HepG2 (cell line): ENCODE data around the gene NPPB. TPM values are rescaled to one million over a fixed set of nuclear protein-coding genes. Genes with fewer than 3 reads are reported as not detected.

Source experiments
- BHLHE40 ChIP-seq: IDR thresholded peaks from 2 replicates; pipeline ENCODE4 v1.6.1; 2011; ENCODE audit warnings: low read length, improper control_type of control experiment
- CENPX ChIP-seq: sonication (generic); formaldehyde crosslinking; IDR thresholded peaks from 2 replicates; pipeline ENCODE4 v1.9.0; 2021; ENCODE audit warnings: mild to moderate bottlenecking, missing genetic modification reagents, moderate library complexity
- HOXA3 ChIP-seq: sonication (generic); formaldehyde crosslinking; IDR thresholded peaks from 2 replicates; pipeline ENCODE4 v1.5.0; 2020; ENCODE audit warnings: missing genetic modification reagents
- IRX3 ChIP-seq: sonication (generic); formaldehyde crosslinking; IDR thresholded peaks from 2 replicates; pipeline ENCODE4 v1.8.1; 2023; ENCODE audit warnings: mild to moderate bottlenecking, low read depth, missing genetic modification reagents, borderline replicate concordance
- NKX3-1 ChIP-seq: sonication (generic); formaldehyde crosslinking; IDR thresholded peaks from 2 replicates; pipeline ENCODE4 v1.5.0; 2020; ENCODE audit warnings: missing genetic modification reagents
- PHF8 ChIP-seq: sonication (generic); formaldehyde crosslinking; IDR thresholded peaks from 2 replicates; pipeline ENCODE4 v1.5.0; 2020; ENCODE audit warnings: missing genetic modification reagents
- STAG1 ChIP-seq: sonication (generic); formaldehyde crosslinking; IDR thresholded peaks from 2 replicates; pipeline ENCODE4 v1.4.0; 2020; ENCODE audit warnings: missing genetic modification reagents
- STAT5B ChIP-seq: sonication (generic); formaldehyde crosslinking; IDR thresholded peaks from 2 replicates; pipeline ENCODE4 v1.4.0; 2020; ENCODE audit warnings: missing genetic modification reagents
- TBP ChIP-seq: sonication (generic); formaldehyde crosslinking; IDR thresholded peaks from 2 replicates; pipeline ENCODE4 v1.5.0; 2020; ENCODE audit warnings: missing genetic modification reagents
- TCF7L2 ChIP-seq: IDR thresholded peaks from 2 replicates; pipeline ENCODE4 v1.6.1; 2011; ENCODE audit warnings: mild to moderate bottlenecking, low read depth, low read length, moderate library complexity
- ZNF12 ChIP-seq: sonication (generic); formaldehyde crosslinking; IDR thresholded peaks from 2 replicates; pipeline ENCODE4 v1.5.0; 2020; ENCODE audit warnings: missing genetic modification reagents
- ZNF282 ChIP-seq: fragments of 450-650 bp; IDR thresholded peaks from 2 replicates; pipeline ENCODE4 v1.6.1; 2018; ENCODE audit not compliant: partially characterized antibody
- ZNF317 ChIP-seq: sonication (generic); formaldehyde crosslinking; IDR thresholded peaks from 2 replicates; pipeline ENCODE4 v1.5.0; 2020; ENCODE audit warnings: mild to moderate bottlenecking, missing genetic modification reagents
- ZNF713 ChIP-seq: sonication (generic); formaldehyde crosslinking; IDR thresholded peaks from 2 replicates; pipeline ENCODE4 v1.4.0; 2020; ENCODE audit warnings: mild to moderate bottlenecking, missing genetic modification reagents
- polyA plus RNA-seq, 8 experiments: library from polyadenylated mRNA; depleted of rRNA in 3 of 8; stranded (reverse) in 7 of 8; unstranded in 1 of 8; fragments of >200 nt; fragmentation: Illumina TruSeq in 4 of 8; extraction: Trizol in 4 of 8; gene quantifications; 2 replicates each; pipeline versions ENCODE4 v1.2.1 to v1.2.3, GENCODE V29; 2011 to 2016; ENCODE audit warnings: low read depth in 4 of 8, missing spikeins in 1 of 8, mixed read lengths in 1 of 8; ENCODE audit not compliant: insufficient read depth in 1 of 8
- total RNA-seq, 5 experiments: library from RNA; depleted of rRNA; stranded (reverse); fragments of >200 nt; fragmentation: Illumina TruSeq; extraction: Trizol; gene quantifications; 2 replicates each; pipeline ENCODE4 v1.2.3, GENCODE V29; 2016; ENCODE audit warnings: low read depth in 1 of 5
- TF ChIP-seq, protein P1 (sequence below): sonication (generic); formaldehyde crosslinking; IDR thresholded peaks from 2 replicates; pipeline ENCODE4 v1.4.0; 2020; ENCODE audit warnings: missing genetic modification reagents, borderline replicate concordance
- TF ChIP-seq, protein P2 (sequence below): sonication (generic); formaldehyde crosslinking; IDR thresholded peaks from 2 replicates; pipeline ENCODE4 v1.5.0; 2020; ENCODE audit warnings: missing genetic modification reagents
- TF ChIP-seq, protein P3 (sequence below): sonication (generic); formaldehyde crosslinking; IDR thresholded peaks from 2 replicates; pipeline ENCODE4 v1.5.1; 2020; ENCODE audit warnings: mild to moderate bottlenecking, missing genetic modification reagents, moderate library complexity
- TF ChIP-seq, protein P4 (sequence below): sonication (generic); formaldehyde crosslinking; IDR thresholded peaks from 2 replicates; pipeline ENCODE4 v1.5.1; 2020; ENCODE audit warnings: mild to moderate bottlenecking, missing genetic modification reagents
- TF ChIP-seq, protein P5 (sequence below): sonication (generic); formaldehyde crosslinking; IDR thresholded peaks from 2 replicates; pipeline ENCODE4 v1.5.0; 2020; ENCODE audit warnings: missing genetic modification reagents, mild to moderate bottlenecking, borderline replicate concordance
- TF ChIP-seq, protein P6 (sequence below): sonication (generic); formaldehyde crosslinking; IDR thresholded peaks from 2 replicates; pipeline ENCODE4 v1.5.1; 2020; ENCODE audit warnings: missing genetic modification reagents, mild to moderate bottlenecking, borderline replicate concordance

The NPPB gene
- total and polyA plus RNA-seq, 2 of the 13 experiments (the other 11 are each of a cell fraction or from before 2014, with no cell fraction given): 1.9 TPM; not detected in 1

DNA sequence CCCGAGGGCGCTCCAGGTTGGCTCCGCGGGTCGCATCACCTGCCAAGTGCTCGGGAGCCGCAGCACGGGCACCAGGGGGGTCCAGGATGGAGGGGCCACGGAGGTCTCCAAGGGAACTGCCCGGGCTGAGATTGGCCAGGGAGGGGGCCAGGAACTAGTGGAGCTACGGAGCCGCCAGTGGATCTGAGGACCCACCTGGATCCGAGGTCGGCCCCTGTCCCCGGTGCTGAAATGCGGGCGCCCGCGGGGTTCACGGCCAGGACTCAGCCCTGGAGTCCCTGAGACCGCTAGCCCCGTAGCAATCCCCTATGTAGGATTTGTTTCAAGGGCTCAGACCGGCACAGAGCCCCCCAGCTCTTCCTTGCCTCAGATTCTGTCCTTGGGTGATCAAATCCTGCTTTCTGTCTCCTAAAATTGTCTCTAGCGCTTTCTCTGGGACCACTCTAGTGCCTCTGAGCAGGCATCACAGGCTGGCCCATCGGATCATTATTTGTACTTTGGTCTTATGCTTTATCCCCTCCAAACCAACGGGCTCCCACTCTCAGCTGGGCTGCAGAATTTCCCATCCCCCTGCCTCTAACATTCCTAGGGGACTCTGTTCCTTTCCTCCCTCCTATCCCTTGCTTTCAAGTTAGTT, 40.2 kb upstream of the NPPB start (continued):
- TF ChIP-seq, protein P1, sequence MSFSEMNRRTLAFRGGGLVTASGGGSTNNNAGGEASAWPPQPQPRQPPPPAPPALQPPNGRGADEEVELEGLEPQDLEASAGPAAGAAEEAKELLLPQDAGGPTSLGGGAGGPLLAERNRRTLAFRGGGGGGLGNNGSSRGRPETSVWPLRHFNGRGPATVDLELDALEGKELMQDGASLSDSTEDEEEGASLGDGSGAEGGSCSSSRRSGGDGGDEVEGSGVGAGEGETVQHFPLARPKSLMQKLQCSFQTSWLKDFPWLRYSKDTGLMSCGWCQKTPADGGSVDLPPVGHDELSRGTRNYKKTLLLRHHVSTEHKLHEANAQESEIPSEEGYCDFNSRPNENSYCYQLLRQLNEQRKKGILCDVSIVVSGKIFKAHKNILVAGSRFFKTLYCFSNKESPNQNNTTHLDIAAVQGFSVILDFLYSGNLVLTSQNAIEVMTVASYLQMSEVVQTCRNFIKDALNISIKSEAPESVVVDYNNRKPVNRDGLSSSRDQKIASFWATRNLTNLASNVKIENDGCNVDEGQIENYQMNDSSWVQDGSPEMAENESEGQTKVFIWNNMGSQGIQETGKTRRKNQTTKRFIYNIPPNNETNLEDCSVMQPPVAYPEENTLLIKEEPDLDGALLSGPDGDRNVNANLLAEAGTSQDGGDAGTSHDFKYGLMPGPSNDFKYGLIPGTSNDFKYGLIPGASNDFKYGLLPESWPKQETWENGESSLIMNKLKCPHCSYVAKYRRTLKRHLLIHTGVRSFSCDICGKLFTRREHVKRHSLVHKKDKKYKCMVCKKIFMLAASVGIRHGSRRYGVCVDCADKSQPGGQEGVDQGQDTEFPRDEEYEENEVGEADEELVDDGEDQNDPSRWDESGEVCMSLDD (CRISPR knock-in tag): no peak
- TF ChIP-seq BHLHE40 (no peak), ZNF713 (CRISPR knock-in tag) (no peak), IRX3 (no peak), STAT5B (CRISPR knock-in tag) (no peak), HOXA3 (CRISPR knock-in tag) (no peak), PHF8 (CRISPR knock-in tag) (no peak), TBP (CRISPR knock-in tag) (no peak), NKX3-1 (CRISPR knock-in tag) (0 out of 2 replicates have a peak, but pooled peaks have one; percentile 48), ZNF12 (CRISPR knock-in tag) (no peak), TCF7L2 (no peak), STAG1 (CRISPR knock-in tag) (no peak), ZNF282 (no peak), ZNF317 (CRISPR knock-in tag) (no peak), CENPX (no peak)
- TF ChIP-seq, protein P2, sequence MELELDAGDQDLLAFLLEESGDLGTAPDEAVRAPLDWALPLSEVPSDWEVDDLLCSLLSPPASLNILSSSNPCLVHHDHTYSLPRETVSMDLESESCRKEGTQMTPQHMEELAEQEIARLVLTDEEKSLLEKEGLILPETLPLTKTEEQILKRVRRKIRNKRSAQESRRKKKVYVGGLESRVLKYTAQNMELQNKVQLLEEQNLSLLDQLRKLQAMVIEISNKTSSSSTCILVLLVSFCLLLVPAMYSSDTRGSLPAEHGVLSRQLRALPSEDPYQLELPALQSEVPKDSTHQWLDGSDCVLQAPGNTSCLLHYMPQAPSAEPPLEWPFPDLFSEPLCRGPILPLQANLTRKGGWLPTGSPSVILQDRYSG (CRISPR knock-in tag): no peak
- TF ChIP-seq, protein P3, sequence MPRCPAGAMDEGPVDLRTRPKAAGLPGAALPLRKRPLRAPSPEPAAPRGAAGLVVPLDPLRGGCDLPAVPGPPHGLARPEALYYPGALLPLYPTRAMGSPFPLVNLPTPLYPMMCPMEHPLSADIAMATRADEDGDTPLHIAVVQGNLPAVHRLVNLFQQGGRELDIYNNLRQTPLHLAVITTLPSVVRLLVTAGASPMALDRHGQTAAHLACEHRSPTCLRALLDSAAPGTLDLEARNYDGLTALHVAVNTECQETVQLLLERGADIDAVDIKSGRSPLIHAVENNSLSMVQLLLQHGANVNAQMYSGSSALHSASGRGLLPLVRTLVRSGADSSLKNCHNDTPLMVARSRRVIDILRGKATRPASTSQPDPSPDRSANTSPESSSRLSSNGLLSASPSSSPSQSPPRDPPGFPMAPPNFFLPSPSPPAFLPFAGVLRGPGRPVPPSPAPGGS (CRISPR knock-in tag): no peak
- TF ChIP-seq, protein P4, sequence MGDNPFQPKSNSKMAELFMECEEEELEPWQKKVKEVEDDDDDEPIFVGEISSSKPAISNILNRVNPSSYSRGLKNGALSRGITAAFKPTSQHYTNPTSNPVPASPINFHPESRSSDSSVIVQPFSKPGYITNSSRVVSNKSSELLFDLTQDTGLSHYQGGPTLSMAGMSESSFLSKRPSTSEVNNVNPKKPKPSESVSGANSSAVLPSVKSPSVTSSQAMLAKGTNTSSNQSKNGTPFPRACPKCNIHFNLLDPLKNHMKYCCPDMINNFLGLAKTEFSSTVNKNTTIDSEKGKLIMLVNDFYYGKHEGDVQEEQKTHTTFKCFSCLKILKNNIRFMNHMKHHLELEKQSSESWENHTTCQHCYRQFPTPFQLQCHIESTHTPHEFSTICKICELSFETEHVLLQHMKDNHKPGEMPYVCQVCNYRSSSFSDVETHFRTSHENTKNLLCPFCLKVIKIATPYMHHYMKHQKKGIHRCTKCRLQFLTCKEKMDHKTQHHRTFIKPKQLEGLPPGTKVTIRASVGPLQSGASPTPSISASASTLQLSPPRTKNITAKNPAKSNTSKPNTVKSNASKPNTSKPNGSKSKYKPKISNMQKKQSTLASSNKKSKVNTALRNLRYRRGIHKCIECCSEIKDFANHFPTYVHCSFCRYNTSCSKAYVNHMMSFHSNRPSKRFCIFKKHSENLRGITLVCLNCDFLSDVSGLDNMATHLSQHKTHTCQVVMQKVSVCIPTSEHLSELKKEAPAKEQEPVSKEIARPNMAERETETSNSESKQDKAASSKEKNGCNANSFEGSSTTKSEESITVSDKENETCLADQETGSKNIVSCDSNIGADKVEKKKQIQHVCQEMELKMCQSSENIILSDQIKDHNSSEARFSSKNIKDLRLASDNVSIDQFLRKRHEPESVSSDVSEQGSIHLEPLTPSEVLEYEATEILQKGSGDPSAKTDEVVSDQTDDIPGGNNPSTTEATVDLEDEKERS (CRISPR knock-in tag): no peak
- TF ChIP-seq, protein P5, sequence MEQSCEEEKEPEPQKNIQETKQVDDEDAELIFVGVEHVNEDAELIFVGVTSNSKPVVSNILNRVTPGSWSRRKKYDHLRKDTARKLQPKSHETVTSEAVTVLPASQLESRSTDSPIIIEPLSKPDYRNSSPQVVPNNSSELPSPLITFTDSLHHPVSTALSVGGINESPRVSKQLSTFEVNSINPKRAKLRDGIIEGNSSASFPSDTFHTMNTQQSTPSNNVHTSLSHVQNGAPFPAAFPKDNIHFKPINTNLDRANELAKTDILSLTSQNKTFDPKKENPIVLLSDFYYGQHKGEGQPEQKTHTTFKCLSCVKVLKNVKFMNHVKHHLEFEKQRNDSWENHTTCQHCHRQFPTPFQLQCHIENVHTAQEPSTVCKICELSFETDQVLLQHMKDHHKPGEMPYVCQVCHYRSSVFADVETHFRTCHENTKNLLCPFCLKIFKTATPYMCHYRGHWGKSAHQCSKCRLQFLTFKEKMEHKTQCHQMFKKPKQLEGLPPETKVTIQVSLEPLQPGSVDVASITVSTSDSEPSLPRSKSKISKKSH: 0 out of 2 replicates have a peak, but pooled peaks have one; percentile 27
- TF ChIP-seq, protein P6, sequence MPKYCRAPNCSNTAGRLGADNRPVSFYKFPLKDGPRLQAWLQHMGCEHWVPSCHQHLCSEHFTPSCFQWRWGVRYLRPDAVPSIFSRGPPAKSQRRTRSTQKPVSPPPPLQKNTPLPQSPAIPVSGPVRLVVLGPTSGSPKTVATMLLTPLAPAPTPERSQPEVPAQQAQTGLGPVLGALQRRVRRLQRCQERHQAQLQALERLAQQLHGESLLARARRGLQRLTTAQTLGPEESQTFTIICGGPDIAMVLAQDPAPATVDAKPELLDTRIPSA: no peak
